WERI-Rb-1 (cell line): ENCODE data around the gene KAZN.

Source experiments
- DNase-seq: peaks from one replicate; pipeline ENCODE4 v3.0.0-alpha.2; 2020
- H3K27ac ChIP-seq: fragments of 250-450 bp; sonication (Bioruptor Pico); 2 replicates; pipeline ENCODE4 v1.5.1; 2020; ENCODE audit warnings: mild to moderate bottlenecking, moderate library complexity
- H3K27me3 ChIP-seq: fragments of 250-450 bp; sonication (Bioruptor Pico); 2 replicates; pipeline ENCODE4 v1.5.1; 2021; ENCODE audit warnings: mild to moderate bottlenecking, low read depth, moderate library complexity; ENCODE audit not compliant: insufficient read depth, severe bottlenecking
- H3K36me3 ChIP-seq: fragments of 250-450 bp; sonication (Bioruptor Pico); 2 replicates; pipeline ENCODE4 v1.5.1; 2020; ENCODE audit warnings: mild to moderate bottlenecking, moderate library complexity
- H3K4me3 ChIP-seq: 2 replicates; pipeline ENCODE4 v1.5.1; 2011; ENCODE audit warnings: low read depth, mild to moderate bottlenecking, control low read depth, low read length
- H3K9me3 ChIP-seq: fragments of 250-450 bp; sonication (Bioruptor Pico); 2 replicates; pipeline ENCODE4 v1.5.1; 2021; ENCODE audit warnings: mild to moderate bottlenecking, moderate library complexity; ENCODE audit not compliant: severe bottlenecking
- CTCF ChIP-seq: IDR thresholded peaks from 2 replicates; pipeline ENCODE4 v1.5.1; 2011; ENCODE audit warnings: low read depth, mild to moderate bottlenecking, control low read depth, inconsistent platforms, low read length

Gene KAZN

GRCh38 chr1:14974361-14974760, 375.9 kb downstream of the KAZN start:
- Histone ChIP-seq H3K4me3 (no peak overlapping the region), H3K27ac (no peak overlapping the region), H3K36me3 (no peaks in the 10 kb centered on the region), H3K9me3 (peaks cover 2% of the 10 kb centered on the region), H3K27me3 (no peaks in the 10 kb centered on the region)
- DNase-seq, result no peak
- no peak for TF ChIP-seq CTCF

GRCh38 chr1:14975119-14975518, 376.6 kb downstream of the KAZN start:
- H3K27ac ChIP-seq, result no peak overlapping the region

GRCh38 chr1:14976256-14976655, 377.8 kb downstream of the KAZN start:
- Histone ChIP-seq H3K27me3 (no peaks in the 10 kb centered on the region), H3K9me3 (peaks cover 2% of the 10 kb centered on the region), H3K36me3 (no peaks in the 10 kb centered on the region), H3K4me3 (no peak overlapping the region), H3K27ac (no peak overlapping the region)
- TF ChIP-seq CTCF, result no peak
- DNase-seq, result no peak

More at GRCh38 chr1:14975119-14975518, 376.6 kb downstream of the KAZN start:
- Histone ChIP-seq H3K4me3 (no peak overlapping the region), H3K9me3 (peaks cover 2% of the 10 kb centered on the region), H3K36me3 (no peaks in the 10 kb centered on the region), H3K27me3 (no peaks in the 10 kb centered on the region)
- DNase-seq, result peak; percentile 52
- no peak for TF ChIP-seq CTCF

- Histone ChIP-seq H3K27me3 (no peaks in the 10 kb centered on the region), H3K9me3 (peaks cover 2% of the 10 kb centered on the region), H3K27ac (no peak overlapping the region), H3K36me3 (no peaks in the 10 kb centered on the region), H3K4me3 (no peak overlapping the region)
- no peak for DNase-seq
- no peak for TF ChIP-seq CTCF
Observed at GRCh38 chr1:14977338-14977931, 378.9 kb downstream of the KAZN start.

GRCh38 chr1:14980621-14981218, 382.2 kb downstream of the KAZN start:
- no peaks in the 10 kb centered on the region for H3K27me3 ChIP-seq
- no peak overlapping the region for H3K4me3 ChIP-seq
- H3K9me3 ChIP-seq, result no peaks in the 10 kb centered on the region
- H3K36me3 ChIP-seq, result no peaks in the 10 kb centered on the region
- no peak overlapping the region for H3K27ac ChIP-seq
- TF ChIP-seq CTCF, result no peak
- no peak for DNase-seq

GRCh38 chr1:14982029-14982428, 383.5 kb downstream of the KAZN start:
- no peaks in the 10 kb centered on the region for H3K36me3 ChIP-seq
- no peak for DNase-seq
- no peak overlapping the region for H3K27ac ChIP-seq
- no peak overlapping the region for H3K4me3 ChIP-seq
- no peaks in the 10 kb centered on the region for H3K9me3 ChIP-seq
- no peaks in the 10 kb centered on the region for H3K27me3 ChIP-seq
- TF ChIP-seq CTCF, result no peak
